GM21723 (cell line): Measurements from ENCODE around the gene EIF3K.

Source experiments
- ATAC-seq: cut with Tn5 transposase; IDR thresholded peaks from one replicate; pipeline ENCODE4 v1.9.1; 2021; ENCODE audit warnings: mild to moderate bottlenecking, moderate library complexity; ENCODE audit not compliant: unreplicated experiment

The EIF3K gene

DNA sequence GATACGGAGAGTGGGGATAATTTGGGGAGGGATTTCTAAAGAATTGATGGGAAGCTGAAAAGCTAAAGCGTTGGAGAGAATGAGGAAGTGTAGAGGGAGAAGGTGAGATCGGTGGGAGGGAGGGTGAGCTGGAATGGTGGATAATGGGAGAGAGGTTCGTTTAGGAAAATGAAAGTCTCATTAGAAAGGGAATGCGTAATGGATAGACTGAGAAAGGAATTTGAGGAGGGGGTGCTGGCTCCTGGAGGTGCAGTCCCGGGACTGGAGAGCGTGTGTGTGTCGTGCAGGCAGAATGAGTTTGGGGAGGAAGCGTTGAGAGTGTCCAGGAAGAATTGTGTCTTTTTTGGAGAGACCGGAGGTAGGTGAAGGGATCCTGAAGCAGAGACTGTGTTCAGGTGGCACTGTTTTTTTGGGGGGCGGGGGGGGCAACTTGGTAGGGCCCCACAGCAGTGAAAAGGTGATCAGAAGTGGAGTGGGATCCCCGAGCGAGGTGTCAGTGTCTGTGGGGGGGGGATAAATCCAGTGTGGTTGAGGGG is 29.8 kb downstream of the EIF3K start:
- ATAC-seq = no peak

DNA sequence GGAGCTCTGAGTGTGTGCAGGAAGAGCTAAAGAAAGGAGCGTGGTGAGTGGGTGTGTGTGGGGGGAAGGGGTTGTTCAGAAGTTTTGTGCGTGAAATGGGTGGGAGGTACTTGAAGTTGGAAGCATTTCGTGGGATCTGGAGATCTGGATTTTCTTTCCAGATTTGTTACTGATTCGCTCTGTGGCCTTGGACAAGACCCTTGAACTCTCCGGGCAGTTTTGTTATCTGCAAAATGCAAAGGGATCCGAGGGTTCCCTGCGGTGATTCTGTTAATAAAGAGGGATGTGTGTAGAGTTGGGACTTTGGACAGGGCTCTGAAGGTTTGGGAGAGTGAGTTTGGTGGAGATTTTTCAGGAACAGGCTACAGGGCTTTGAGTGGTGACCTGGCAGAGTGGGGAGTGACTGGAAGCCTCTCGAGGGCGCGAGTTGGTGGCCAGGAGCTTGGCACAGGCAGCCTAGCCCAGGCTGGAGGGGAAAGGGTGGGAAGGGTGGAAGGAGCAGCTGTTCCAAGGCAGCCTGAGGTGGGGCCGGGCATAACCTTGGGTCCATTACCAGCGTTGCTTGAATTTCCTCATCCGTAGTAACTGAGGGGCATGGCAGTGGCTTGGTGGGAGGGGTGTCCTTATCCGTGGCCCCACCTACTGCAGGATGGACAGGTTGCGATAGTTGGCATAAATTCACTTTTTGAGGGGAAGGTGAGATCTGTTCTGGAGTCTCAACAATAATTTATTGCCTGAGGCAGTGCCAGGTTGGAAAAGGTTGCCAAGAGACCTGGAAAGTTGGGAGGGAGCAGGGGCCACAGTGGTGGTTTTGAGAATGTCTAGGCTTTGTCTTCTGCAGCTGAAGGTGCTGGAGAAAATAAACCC is 30.6 kb downstream of the EIF3K start:
- no peak for ATAC-seq

DNA sequence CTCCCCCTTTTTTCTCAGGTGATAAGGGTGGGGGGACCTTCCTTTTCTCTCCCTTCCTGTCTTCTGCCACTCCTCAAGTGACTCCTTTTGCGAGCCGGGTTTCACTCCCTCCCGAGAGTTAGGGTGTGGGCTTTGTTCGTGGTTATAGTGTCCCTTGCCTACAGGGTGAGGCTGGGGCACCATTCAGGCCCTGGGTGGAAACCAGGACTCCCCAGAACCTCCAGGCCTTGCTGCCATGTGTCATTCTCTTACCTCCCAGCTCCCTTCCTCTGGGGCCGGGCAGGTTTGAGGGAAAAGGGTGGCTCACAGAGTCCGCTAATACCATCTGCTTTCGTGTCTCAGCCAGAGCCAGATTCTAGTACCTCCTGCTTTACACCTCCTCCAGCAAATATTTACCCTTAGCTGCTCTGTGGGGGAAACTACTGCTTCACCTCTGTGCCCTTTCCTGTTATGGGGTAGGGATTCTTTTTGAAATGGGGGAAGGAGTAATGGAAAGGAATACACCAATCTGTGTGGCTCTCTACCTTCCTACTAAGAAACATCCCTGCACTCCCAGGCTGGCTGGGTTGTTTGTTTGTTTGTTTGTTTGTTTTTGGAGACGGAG is 31.3 kb downstream of the EIF3K start:
- no peak for ATAC-seq

DNA sequence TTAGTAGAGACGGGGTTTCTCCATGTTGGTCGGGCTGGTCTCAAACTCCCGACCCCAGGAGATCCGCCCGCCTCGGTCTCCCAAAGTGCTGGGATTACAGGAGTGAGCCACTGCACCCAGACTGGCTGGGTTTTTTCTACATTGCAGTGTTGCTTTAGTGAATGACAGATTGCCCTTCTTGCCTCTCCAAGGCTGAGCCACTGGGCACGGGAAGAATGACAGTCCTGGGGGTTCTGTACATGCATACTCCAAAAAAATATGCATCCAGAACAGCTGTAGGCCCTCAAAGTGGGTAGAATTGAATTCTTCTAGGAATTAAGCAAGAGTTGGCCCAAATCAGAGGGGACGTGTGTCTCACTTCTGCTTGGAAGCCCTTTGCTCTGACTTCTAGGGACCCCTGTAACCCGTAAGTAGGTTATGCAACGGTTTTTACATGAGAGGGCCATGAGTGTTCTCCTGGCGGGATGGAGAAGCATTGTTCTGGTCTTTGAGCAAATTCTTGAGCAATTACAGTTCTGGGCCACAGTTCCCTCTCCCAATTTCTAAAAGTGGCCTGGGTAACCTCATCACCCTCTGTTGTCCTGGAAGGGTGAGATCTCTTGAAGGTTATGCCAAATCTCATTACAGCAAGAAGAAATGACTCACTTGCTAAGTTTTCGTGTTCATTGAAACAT is 32.1 kb downstream of the EIF3K start:
- ATAC-seq = no peak

DNA sequence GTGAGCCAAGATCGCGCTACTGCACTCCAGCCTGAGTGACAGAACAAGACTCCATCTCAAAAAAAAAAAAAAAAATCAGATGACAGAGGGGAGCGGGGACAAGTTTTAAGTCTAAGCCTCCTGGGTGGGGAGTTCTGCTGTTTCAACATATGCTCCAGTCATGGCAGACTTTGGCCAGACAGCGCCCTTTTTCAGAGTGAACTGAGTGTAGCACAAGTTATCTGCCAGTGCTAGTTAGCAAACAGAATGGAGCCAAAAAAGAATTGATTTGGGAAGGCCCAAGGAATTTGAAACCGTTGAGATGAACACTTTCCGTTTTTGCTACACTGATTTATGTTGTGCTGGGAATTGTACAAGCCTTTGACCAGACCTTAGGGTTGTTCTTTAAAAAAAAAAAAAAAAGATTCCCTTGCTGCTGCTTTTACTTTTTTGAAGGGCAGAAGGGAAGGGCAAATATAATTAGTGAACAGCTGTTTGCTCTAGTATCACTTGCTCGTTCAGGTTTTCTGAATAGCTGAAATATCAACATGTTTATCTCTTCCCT is 34.1 kb downstream of the EIF3K start:
- ATAC-seq = no peak

DNA sequence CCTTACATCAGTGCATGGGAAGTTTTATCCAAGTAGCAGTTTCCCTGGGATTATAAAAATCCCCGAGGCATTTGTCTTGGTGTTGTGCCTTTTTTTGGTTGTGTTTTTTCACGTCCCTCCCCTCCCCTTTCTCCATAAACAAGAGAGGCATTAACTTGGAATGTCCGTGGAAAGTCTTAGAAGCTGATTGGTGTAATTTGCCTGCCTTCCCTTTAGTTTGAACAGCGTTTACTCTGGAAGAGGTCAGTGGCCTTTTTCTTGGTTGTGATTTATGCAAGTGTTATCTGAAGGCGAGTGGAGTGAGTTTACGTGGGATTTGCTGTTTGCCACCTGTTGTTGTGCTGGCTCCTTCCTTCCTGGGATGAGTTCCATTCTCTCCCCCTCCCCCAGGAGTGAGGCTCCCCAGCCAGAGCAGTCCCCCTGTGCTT is 35.7 kb downstream of the EIF3K start:
- ATAC-seq = no peak

DNA sequence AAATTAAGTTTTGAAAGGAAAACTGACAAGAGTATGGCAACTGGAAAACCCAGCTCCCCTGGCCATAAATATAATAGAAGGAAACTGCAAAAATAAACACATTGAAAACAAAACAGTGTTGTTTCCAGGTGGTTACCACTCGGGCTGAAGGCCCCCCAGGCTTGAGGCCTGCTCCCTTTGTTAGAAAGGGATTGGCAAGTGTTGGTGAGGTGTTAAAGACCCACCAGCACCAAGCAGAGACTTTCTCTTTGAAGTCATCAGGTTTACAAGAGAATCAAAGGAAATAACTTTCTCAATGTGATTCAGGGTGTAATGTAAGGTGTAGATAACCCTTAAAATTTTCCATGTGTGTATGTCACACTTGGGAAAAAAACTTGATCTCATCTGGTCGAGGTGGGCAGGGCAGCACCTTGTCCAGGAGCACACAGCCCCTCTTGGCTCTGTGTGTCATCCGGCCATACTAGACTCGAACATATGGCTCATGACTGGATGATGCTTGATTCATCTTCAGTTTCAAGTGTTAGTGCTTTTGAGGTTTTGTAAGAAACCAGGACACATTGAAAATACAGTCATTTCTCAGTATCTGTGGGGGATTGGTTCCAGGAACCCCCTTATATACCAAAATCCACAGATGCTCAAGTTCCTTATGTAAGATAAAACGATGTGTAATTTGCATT is 36.3 kb downstream of the EIF3K start:
- ATAC-seq = no peak

DNA sequence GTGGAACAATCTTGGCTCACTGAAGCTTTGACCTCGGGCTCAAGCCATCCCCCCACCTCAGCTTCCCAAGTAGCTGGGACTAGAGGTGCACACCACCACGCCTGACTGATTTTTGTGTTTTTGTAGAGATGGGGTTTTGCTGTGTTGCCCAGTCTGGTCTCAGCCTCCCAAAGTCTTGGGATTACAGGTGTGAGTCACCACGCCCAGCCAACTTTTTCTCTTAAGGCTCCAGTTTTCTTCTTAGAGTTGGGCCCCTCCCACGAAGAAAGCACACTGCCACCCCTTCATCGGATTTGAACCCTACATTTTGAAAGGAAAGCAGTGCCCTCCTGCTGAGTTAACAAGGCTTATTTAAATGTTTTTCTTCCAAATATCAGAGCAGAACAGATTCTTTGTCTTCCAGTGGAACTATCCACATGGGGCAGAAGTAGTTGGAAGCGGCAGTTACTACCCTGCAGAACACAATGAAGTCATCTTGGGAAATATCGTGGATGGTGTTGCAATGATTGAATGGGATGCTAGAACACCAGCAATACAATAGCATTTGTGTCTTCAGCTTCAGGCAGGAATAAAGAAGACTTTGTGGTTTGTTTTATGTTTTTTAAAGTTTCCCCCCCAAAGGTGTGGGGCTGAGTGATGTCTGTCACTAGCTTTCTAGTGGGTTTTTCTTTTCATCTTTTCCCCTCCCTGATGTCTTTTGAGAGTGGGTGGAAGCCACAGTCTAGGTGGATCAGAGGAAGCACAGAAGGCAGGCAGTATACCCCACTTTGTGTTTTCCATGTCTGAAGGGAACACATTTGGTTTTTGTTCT is 37.4 kb downstream of the EIF3K start:
- ATAC-seq = no peak

DNA sequence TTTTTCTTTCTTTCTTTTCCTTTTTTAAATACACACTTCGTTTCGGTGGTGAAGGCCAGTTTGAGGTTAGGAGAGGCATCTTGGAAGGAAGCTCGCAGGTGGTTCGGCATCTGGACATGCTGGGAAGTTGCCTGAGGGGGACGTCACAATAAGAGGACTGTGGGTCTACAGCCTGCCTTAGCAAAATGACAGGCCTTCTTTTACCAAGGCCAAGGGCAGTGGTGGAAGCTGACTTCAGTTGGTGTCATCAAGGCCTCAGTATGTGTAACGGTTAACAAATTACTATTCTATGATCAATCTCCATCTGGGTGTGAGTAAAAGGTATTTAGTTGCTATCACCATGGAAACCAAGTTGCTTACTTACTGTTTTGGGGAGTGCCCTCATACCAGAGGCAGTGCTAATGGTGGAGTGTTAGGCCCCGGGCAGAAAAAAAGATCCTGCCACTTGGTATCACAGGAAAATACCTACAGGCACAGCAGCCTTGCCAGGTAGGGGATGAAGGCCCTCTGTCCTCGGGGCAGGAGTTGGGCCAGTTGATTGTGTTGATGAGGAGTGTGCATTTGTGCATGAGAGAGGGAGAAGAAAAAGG is 38.7 kb downstream of the EIF3K start:
- ATAC-seq = no peak

DNA sequence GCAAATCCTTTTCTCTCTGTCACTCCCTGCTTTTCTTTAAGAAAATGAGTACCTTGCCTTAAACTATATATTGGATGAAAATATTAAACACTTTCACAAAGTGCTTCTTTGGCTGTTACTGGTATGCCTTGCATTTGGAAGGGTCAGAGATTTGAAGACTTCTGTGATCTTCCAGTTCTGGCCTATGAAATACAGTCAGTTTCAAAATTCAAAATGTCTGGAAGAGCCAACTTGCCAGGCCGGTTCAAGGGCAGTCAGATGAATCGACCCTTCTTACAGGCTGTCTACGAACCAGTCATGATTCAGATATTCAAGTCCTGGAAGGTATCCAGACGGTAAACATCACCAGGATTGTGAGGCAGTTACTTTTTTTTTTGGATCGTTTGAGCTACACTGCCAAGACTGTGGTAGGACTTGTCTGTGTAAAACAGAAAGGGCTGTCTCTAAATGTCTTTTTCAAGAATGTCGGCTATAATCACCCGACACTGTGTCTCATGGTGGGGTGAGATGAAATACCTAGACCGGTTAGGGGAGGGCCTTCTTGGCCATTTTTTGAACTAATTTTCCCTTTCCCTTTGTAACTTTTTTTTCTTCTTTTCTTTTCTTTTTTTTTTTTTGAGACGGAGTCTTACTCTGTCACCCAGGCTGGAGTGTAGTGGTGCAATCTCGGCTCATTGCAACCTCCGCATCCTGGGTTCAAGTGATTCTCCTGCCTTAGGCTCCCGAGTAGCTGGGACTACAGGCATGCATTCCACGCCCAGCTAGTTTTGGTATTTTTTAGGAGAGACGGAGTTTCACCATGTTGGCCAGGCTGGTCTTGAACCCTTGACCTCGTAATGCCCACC is 39.7 kb downstream of the EIF3K start:
- no peak for ATAC-seq

DNA sequence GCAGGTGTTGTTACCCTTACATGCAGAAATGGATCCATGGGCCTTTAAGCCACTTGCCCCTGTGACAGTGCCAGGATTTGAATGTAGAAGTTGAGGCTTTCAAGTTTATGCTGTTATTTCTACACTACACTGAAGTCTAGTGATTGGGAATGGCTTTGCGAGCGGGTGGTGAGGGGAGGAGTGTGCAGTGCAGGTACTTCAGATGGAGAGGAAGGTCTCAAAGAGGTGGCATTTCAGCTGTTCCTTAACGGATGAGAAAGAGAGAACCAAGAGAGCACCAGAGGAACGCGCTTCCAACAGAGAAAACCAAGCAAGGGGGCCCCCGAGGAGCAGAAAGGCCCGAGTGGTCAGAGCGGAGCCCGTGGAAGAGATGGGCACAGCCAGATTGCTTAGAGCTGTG is 41.7 kb downstream of the EIF3K start:
- no peak for ATAC-seq

DNA sequence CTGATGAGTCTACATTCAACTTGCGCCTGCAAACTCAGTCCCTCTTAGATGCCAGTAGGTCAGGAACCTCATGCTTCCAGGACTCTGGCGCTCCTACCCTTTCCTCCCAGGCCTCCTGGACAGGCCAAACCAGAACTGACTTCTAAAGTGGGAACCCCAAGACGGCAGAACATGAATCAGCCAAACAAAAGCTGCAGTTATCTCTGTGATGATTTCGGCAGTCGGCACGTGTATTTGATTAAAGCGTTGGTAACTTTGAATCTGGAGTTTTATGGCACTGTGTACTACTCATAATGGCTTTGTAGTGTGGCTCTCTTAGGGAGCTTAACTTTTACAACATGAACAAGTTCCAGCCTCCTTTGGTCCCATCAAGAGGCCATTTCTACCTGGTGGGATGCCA is 42.1 kb downstream of the EIF3K start:
- ATAC-seq = no peak

DNA sequence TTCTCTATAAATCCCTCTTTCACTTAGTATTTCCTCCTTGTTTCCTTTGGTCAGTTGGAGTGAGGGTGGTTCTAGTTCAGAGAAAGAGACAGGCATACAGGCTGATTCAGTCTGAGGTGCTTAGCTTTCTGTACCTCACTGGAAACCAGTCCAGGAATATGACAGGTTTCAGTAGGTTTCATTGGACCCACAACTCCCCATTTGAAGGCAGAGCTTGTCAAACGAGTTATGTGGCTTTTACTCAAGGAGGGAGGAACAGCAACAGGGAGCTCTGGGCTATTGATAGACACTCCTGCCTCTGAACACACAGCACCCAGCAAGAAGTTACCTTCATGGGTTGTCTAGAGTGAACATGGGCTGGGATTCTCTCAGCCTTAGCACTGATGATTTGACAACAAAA is 43.0 kb downstream of the EIF3K start:
- ATAC-seq = no peak

DNA sequence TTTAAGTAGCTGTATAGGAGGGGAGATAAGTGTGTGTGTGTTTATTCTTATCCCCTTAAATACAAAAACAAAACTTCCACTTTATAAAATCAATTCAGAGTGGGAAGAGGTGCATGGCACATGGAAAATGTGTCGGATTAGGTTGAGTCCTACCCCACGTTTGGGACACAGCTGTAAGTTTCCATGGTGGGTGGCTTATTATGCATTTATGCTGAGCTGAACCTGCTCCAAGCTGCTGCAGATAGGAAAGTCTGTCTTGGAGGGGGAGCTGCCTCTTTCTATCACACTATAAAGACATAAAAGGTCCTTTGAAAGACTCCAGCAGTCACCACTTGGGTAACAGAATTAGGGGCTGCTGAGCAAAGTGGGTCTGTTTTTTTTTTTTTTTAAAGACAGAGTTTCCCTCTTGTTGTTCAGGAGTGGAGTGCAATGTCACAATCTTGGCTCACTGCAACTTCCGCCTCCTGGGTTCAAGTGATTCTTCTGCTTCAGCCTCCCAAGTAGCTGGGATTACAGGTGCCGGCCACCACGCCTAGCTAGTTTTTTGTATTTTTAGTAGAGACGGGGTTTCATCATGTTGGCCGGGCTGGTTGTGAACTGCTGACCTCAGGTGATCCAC is 43.7 kb downstream of the EIF3K start:
- ATAC-seq = no peak

DNA sequence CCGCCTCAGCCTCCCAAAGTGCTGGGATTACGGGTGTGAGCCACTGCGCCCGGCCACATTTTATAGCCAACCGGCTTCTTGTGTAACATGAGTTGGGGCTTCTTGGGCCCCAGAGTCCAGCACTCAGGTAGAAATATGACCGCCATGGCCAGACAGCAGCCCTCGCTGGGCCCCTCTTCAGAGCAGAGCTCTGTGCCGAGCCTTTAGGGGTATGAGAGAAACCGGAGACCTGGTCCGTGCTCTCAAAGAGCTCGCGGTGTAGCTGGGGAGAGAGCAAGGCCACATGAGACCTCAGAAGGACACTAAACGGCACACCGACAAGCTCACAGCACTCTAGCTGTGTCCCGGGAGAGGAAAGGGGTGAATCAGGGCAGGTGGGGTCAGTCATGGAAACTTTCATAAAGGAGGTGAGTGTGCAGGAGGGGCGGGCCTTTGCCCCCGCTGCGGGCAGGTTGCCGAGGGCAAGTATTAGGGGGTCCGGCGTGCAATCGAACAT is 44.2 kb downstream of the EIF3K start:
- ATAC-seq = no peak

DNA sequence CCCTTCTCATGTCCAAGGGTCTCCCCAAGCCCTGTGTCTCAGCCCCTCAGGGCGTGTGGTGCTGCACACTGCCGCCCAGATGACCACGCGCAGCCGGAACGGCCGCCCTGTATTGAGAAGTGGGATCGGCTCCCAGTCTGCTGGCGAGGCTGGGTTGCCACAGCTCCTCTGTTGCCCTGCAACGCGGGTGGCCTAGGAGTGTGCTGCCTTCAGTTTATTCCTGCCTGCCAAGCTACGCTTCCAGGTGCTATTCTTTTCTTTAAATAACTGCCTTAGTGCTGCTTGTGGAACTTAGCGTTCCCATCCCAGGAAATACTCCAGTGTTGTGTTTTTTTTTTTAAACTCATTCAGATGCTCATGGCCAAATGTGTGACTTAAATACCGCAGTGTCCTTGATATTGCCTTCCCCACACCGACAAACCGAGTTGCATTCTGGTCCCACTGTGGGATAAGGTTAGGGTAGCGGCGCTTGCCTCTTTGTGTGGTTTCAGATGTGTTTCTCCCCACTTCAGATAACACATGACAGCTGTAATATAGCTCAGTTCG is 45.0 kb downstream of the EIF3K start:
- ATAC-seq = no peak

DNA sequence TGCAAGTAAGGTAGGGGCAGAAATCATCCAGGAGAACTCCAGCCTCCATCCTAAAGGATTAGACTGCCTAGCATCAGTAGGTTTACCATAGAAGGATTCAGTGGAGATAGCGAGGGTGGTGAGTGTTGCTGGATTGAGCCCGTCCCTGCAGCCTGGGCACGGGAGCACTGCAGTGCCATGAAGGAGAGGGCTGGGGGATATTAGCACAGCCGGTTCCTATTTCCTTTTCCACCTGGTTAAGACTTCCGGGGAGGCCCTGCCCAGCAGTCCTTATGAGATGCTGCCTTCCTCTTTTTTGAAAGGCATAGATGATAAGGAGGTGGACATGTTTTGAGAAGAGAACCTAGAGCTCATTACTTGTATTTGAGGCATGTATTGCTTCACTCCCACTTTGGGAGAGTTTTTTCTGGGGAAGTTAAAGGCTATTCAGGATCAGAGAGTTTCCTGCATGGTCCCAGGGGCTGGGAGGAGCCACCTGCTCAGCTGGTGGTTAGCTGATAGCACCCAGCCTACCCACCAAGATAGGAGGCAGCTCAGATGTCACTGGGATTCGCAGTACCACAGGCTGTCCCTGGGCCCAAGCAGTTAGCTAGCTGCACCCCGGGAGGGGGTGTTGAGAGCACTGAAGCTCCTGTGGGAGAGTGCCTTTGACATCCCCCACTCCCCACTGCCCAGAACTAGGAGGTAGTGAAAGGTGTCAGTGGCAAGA is 45.7 kb downstream of the EIF3K start:
- no peak for ATAC-seq
